HepG2 (cell line): Measurements from ENCODE around the gene UTS2R. TPM values are rescaled to one million over a fixed set of nuclear protein-coding genes. Genes with fewer than 3 reads are reported as not detected.

Experiments used
- ERF ChIP-seq: IDR thresholded peaks from 2 replicates; pipeline ENCODE4 v1.6.1; 2018; ENCODE audit warnings: missing biosample characterization, missing genetic modification reagents
- ZNF12 ChIP-seq: sonication (generic); formaldehyde crosslinking; IDR thresholded peaks from 2 replicates; pipeline ENCODE4 v1.5.0; 2020; ENCODE audit warnings: missing genetic modification reagents
- ZNF318 ChIP-seq: sonication (generic); formaldehyde crosslinking; IDR thresholded peaks from 2 replicates; pipeline ENCODE4 v1.4.0; 2020; ENCODE audit warnings: mild to moderate bottlenecking, missing genetic modification reagents
- ZNF362 ChIP-seq: sonication (generic); formaldehyde crosslinking; IDR thresholded peaks from 2 replicates; pipeline ENCODE4 v1.4.0; 2020; ENCODE audit warnings: missing genetic modification reagents, mild to moderate bottlenecking, borderline replicate concordance
- ZNF572 ChIP-seq: sonication (generic); formaldehyde crosslinking; IDR thresholded peaks from 2 replicates; pipeline ENCODE4 v1.5.1; 2020; ENCODE audit warnings: mild to moderate bottlenecking, missing genetic modification reagents
- polyA plus RNA-seq, 8 experiments: library from polyadenylated mRNA; depleted of rRNA in 3 of 8; stranded (reverse) in 7 of 8; unstranded in 1 of 8; fragments of >200 nt; fragmentation: Illumina TruSeq in 4 of 8; extraction: Trizol in 4 of 8; gene quantifications; 2 replicates each; pipeline versions ENCODE4 v1.2.1 to v1.2.3, GENCODE V29; 2011 to 2016; ENCODE audit warnings: low read depth in 4 of 8, missing spikeins in 1 of 8, mixed read lengths in 1 of 8; ENCODE audit not compliant: insufficient read depth in 1 of 8
- total RNA-seq, 5 experiments: library from RNA; depleted of rRNA; stranded (reverse); fragments of >200 nt; fragmentation: Illumina TruSeq; extraction: Trizol; gene quantifications; 2 replicates each; pipeline ENCODE4 v1.2.3, GENCODE V29; 2016; ENCODE audit warnings: low read depth in 1 of 5
- TF ChIP-seq, protein P1 (sequence below): sonication (generic); formaldehyde crosslinking; IDR thresholded peaks from 2 replicates; pipeline ENCODE4 v1.5.1; 2020; ENCODE audit warnings: mild to moderate bottlenecking, missing genetic modification reagents, moderate library complexity
- TF ChIP-seq, protein P2 (sequence below): sonication (generic); formaldehyde crosslinking; IDR thresholded peaks from 2 replicates; pipeline ENCODE4 v1.5.1; 2020; ENCODE audit warnings: mild to moderate bottlenecking, missing genetic modification reagents, borderline replicate concordance

UTS2R gene
- total and polyA plus RNA-seq, 2 of the 13 experiments (the other 11 are each of a cell fraction or from before 2014, with no cell fraction given): 0.13 to 0.15 TPM

- TF ChIP-seq ZNF362 (CRISPR knock-in tag): no peak
- no peak for TF ChIP-seq ERF (CRISPR knock-in tag)
- TF ChIP-seq, protein P1, sequence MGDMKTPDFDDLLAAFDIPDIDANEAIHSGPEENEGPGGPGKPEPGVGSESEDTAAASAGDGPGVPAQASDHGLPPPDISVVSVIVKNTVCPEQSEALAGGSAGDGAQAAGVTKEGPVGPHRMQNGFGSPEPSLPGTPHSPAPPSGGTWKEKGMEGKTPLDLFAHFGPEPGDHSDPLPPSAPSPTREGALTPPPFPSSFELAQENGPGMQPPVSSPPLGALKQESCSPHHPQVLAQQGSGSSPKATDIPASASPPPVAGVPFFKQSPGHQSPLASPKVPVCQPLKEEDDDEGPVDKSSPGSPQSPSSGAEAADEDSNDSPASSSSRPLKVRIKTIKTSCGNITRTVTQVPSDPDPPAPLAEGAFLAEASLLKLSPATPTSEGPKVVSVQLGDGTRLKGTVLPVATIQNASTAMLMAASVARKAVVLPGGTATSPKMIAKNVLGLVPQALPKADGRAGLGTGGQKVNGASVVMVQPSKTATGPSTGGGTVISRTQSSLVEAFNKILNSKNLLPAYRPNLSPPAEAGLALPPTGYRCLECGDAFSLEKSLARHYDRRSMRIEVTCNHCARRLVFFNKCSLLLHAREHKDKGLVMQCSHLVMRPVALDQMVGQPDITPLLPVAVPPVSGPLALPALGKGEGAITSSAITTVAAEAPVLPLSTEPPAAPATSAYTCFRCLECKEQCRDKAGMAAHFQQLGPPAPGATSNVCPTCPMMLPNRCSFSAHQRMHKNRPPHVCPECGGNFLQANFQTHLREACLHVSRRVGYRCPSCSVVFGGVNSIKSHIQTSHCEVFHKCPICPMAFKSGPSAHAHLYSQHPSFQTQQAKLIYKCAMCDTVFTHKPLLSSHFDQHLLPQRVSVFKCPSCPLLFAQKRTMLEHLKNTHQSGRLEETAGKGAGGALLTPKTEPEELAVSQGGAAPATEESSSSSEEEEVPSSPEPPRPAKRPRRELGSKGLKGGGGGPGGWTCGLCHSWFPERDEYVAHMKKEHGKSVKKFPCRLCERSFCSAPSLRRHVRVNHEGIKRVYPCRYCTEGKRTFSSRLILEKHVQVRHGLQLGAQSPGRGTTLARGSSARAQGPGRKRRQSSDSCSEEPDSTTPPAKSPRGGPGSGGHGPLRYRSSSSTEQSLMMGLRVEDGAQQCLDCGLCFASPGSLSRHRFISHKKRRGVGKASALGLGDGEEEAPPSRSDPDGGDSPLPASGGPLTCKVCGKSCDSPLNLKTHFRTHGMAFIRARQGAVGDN: no peak
- TF ChIP-seq ZNF318: no peak
- TF ChIP-seq, protein P2, sequence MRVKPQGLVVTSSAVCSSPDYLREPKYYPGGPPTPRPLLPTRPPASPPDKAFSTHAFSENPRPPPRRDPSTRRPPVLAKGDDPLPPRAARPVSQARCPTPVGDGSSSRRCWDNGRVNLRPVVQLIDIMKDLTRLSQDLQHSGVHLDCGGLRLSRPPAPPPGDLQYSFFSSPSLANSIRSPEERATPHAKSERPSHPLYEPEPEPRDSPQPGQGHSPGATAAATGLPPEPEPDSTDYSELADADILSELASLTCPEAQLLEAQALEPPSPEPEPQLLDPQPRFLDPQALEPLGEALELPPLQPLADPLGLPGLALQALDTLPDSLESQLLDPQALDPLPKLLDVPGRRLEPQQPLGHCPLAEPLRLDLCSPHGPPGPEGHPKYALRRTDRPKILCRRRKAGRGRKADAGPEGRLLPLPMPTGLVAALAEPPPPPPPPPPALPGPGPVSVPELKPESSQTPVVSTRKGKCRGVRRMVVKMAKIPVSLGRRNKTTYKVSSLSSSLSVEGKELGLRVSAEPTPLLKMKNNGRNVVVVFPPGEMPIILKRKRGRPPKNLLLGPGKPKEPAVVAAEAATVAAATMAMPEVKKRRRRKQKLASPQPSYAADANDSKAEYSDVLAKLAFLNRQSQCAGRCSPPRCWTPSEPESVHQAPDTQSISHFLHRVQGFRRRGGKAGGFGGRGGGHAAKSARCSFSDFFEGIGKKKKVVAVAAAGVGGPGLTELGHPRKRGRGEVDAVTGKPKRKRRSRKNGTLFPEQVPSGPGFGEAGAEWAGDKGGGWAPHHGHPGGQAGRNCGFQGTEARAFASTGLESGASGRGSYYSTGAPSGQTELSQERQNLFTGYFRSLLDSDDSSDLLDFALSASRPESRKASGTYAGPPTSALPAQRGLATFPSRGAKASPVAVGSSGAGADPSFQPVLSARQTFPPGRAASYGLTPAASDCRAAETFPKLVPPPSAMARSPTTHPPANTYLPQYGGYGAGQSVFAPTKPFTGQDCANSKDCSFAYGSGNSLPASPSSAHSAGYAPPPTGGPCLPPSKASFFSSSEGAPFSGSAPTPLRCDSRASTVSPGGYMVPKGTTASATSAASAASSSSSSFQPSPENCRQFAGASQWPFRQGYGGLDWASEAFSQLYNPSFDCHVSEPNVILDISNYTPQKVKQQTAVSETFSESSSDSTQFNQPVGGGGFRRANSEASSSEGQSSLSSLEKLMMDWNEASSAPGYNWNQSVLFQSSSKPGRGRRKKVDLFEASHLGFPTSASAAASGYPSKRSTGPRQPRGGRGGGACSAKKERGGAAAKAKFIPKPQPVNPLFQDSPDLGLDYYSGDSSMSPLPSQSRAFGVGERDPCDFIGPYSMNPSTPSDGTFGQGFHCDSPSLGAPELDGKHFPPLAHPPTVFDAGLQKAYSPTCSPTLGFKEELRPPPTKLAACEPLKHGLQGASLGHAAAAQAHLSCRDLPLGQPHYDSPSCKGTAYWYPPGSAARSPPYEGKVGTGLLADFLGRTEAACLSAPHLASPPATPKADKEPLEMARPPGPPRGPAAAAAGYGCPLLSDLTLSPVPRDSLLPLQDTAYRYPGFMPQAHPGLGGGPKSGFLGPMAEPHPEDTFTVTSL (CRISPR knock-in tag): no peak
- no peak for TF ChIP-seq ZNF12 (CRISPR knock-in tag)
- TF ChIP-seq ZNF572 (CRISPR knock-in tag): 0 out of 2 replicates have a peak, but pooled peaks have one; percentile 16
Measured at GRCh38 chr17:82321947-82322466, 49.6 kb upstream of the UTS2R start (continued).
